HL-60/S4 (cell line): ENCODE results near the gene THAP3.
"Not testable (repeated sequence)": the region's sequence is repeated elsewhere in the genome, so short reads cannot be mapped to it uniquely, and the experiment has no call there.

Experiments used
- in situ Hi-C: fragments of 300-500 bp; cut with MboI; formaldehyde crosslinking; loops from 2 replicates; pipeline ENCODE4 v1.14.3; 2022; ENCODE audit warnings: low sequenced_read_pairs

THAP3 gene

DNA sequence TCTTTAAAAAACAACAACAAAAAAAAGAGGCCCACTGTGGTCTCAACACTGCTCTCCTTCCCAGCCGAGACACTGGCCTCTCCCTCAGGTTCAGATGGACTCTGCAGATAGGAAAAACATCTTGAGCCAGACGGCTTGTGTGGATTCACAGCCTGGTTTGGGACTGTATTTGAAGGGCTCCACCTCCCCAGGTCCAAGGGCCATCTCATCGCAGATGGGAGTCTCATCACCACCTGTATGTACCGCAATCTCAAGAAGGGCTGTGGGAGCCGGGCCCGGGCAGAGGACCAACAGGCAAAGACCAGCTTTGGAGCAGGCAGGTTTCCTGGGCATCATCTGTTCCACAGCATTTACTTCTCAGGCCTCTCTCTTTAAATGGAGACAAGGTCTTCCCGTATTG, 34.6 kb upstream of the THAP3 start:
- in situ Hi-C loops: no loop called here

GRCh38 chr1:6591222-6591621, 33.4 kb upstream of the THAP3 start:
- in situ Hi-C loops: no loop called here

DNA sequence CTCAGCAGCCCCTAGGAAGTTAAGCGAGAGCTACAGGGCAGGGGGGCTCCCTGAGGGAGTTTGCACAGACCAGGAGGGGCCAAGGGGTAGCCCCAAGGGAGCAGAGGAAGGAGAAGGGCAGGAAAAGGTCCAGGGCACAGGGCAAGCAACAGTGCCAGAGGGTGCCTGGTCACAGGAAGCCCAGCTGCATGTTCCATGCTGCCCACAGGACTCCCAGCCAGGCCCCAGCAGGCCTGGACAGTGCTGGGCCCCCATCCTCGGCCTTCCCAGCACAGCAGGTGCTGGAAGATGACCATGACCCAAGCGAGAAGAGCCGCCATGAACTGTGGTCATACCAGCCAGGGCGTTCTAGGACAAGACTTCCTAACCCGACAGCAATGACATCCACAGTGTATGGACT, 33.0 kb upstream of the THAP3 start:
- in situ Hi-C loops: no loop called here

DNA sequence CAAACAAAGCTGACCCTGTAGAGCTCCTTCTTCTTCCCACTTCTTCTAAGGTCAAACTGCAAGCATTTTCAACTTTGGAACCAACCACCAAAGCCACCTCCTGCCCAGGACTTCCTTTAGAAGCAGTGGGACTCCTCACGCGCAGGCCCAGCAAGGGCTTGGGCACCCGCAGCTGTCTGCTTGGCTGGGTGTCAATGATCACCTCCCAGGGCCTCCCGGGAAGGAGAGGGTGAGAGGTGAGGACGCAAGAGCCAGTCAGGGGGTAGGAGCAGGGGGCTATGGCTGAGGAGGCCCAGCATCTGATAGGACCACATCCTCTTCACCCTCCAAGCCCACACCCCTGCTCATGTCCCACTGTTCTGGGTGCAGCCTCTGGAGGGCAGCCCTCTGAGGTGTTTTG, 32.2 kb upstream of the THAP3 start:
- in situ Hi-C loops: no loop called here

- in situ Hi-C loops: no loop called here
Observed at GRCh38 chr1:6592865-6593593, 31.6 kb upstream of the THAP3 start.

DNA sequence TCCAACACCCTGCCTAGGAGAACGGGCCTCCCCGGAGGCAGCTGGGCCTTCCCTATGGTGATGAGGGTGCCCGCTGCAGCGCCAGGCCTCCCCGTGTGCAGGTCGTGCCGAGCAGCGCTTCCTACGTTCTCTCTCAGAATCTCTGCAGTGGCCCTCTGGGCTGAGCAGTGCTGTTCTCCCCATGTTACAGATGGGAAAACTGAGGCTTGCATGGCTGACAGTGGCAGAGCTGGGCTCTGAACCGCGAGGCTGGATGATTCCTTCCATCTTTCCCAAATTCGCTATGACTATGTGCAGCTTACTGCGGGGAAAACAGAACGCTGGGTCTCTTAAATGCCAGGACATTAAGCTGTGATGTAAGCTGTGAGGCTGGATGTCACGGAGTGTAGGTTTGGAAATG, 30.9 kb upstream of the THAP3 start:
- in situ Hi-C loops: no loop called here

GRCh38 chr1:6594977-6595740, 29.5 kb upstream of the THAP3 start:
- in situ Hi-C loops: no loop called here

- in situ Hi-C loops: no loop called here
Observed at GRCh38 chr1:6596351-6596750, 28.3 kb upstream of the THAP3 start.

GRCh38 chr1:6596886-6597776, 27.5 kb upstream of the THAP3 start:
- in situ Hi-C loops: no loop called here

GRCh38 chr1:6597777-6598131, 26.9 kb upstream of the THAP3 start:
- in situ Hi-C loops: no loop called here

GRCh38 chr1:6599141-6599975, 25.3 kb upstream of the THAP3 start:
- in situ Hi-C loops: no loop called here

DNA sequence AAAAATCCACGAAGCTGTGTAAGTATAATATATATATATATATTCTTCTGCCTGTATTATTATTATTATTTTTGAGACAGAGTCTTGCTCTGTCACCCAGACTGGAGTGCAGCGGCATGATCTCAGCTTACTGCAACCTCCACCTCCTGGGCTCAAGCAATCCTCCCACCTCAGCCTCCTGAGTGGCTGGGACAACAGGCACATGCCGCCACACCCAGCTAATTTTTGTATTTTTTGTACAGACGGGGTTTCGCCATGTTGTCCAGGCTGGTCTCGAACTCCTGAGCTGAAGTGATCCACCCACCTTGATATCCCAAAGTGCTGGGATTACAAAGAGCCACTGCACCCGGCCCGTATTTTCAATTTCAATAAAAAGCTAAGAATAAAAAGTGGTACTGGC, 24.7 kb upstream of the THAP3 start:
- in situ Hi-C loops: not testable (repeated sequence)

- in situ Hi-C loops: no loop called here
Observed at GRCh38 chr1:6600410-6601048, 24.1 kb upstream of the THAP3 start.

GRCh38 chr1:6601049-6601922, 23.4 kb upstream of the THAP3 start:
- in situ Hi-C loops: no loop called here

- in situ Hi-C loops: no loop called here
Observed at GRCh38 chr1:6601923-6602668, 22.6 kb upstream of the THAP3 start.

GRCh38 chr1:6602669-6603237, 21.9 kb upstream of the THAP3 start, which contains the start of gene KLHL21:
KLHL21 (minus strand) TSS chr1:6602869; CDS start chr1:6602817, 52 bp downstream.
- in situ Hi-C loops: no loop called here

GRCh38 chr1:6603238-6603914, 21.3 kb upstream of the THAP3 start:
- in situ Hi-C loops: no loop called here
